Amygdala (tissue), 56 donors: ENCODE results near the gene GNA14.
"Not testable (repeated sequence)": the region's sequence is repeated elsewhere in the genome, so short reads cannot be mapped to it uniquely, and the experiment has no call there.

Source experiments
- DNase-seq, 56 donors: peaks; one replicate each; lab custom pipeline; 2025; lab: John Stamatoyannopoulos, UW

Gene GNA14

DNA sequence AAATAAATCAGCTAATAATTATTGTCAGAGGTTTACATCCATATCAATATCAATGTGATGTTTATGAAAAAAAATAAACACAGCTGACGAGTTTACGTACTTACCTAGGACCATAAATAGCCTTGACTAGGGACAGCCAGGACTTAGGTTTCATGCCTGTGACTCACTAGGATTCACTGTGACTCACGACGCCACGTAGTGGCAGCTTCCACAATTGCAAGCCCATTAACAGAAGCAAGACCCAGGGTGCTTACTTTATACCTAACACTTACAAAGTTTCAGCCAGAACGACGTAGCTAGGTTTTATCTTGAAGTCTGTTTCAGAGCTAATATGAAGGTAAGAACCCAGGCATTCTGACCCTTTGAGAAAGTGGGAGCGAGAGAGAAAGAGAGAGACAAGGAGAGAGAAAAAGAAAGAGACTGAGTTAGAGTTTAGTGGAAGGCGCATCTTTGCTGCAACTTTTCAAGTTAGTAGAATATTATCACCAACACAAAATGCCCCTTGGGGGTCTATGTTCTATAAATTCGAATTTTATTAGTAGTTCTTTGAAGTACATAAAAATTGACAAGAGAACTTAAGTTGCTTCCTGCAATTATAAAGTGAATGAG, 191.2 kb downstream of the GNA14 start:
- peak in 49 of 56 donors; percentile 9 to 90 (median 51) for DNase-seq

DNA sequence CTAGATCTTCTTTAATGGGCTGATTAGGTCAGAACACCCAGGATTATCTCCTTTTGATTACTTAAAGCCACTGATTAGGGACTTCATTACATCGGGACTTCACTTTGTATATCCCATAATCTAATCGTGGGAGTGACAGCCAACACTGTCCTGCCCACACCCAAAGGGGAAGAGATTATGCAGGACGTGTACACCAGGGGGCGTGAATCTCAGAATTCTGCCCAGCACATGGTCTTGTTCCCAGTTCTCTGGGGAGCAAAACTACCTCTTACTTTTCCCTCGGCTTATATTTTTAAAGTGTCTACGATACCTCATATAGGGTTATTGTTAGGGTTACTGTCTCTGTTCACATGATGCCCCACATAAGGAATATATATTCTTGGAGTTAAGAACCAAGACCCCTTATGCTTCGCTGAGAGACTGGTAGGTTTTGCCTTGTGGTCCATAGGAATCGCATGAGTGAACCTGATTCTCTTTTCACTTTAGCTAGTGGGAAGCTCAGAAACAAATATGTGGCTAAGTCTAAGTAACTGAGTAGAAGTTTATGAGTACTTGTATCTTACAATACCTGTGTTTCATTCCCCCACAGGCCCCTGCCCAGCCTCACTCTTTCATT, 192.7 kb downstream of the GNA14 start:
- no peak for DNase-seq

DNA sequence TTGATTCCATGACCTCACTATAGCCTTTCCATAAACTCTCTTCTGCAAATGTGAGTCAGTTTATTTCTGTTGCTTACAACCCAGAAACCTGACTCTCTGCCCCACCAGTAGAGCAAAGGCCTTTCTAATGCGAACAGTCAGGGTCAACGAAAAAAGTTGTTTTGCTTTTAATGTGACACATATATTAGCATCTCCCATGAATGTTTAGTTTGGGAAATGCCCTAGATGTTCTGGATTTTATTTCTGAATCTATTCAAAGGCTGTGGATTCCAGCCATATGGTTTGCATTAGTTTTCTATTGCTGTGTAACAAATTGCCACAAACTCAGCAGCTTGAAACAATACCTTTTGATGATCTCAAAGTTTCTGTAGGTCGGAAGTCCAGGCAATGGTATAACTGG, 193.5 kb downstream of the GNA14 start:
- DNase-seq, result no peak

DNA sequence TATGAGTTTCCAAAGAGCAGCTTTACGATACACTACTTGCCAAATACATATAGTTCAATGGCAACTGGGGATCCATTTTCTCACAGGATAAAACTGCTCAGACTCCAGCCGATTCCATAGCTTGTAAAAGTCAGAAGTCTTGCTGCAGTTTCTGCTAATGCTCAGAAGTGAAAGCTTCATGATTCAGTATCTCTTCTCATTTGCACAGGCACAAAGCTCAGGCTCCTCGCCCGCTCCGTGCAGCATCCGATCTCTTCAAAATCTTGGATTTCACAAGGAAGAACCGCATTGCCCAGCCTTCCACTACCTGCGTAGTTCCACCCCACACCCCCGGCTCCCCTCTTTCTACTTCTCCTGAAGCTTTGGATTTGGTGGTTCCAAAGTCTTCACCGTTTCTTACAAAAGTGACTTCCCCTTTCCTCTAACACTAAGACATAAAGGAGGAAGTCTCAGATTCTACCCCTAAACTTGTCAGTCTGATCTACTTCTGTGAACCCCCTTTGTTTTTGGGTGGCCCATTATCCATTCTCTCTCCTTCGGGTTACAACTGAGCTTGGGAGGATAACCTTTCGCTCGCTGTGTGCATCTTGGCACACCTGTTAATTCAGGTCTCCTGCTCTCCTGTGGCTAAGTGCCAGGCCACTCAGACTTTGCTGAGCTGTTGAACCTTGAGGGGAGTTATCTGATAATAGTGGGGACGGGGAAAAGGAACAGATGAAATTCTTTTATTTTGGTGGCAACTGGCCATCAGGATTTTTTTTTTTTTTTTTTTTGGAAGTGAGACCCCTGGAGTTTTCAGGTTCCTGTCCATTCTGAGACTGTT, 194.1 kb downstream of the GNA14 start:
- DNase-seq, result no peak

DNA sequence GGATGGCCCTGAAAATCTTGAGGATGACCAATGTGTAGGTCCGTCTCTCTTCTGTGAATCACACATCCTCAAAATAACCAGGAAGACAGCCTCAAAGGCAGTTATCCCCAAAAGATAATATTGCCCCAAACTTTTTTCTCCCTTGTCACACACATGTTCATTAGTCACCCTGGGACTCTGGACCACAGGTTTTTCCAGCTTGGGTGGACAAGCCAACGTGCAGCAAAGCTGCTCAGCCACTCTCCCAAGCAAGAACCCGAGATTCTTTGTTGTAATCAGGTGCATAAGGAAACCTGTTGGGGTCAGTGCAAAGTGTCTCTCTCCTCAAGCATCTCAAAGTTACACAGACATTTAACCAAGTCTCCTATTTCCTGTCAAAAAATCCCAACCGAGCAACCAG, 196.6 kb downstream of the GNA14 start:
- no peak for DNase-seq

DNA sequence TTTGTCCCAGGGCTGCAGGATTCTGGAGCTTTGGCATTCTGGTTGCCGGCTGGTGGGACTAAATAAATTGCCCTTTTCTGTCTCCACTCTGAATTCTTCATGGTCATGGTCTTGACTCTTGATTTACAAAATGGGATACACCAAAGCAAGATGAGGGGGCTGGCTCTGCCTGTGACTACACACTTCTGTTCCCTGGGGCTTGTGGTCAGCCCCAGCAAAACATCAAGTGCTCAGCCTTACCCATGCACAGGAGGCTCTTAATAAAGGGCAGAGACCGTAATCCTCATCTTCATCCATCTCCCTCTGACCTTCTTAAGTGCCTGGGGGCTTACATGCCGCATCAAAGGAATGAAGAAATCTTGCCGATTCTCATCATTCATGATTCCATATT, 198.0 kb downstream of the GNA14 start:
- no peak for DNase-seq

DNA sequence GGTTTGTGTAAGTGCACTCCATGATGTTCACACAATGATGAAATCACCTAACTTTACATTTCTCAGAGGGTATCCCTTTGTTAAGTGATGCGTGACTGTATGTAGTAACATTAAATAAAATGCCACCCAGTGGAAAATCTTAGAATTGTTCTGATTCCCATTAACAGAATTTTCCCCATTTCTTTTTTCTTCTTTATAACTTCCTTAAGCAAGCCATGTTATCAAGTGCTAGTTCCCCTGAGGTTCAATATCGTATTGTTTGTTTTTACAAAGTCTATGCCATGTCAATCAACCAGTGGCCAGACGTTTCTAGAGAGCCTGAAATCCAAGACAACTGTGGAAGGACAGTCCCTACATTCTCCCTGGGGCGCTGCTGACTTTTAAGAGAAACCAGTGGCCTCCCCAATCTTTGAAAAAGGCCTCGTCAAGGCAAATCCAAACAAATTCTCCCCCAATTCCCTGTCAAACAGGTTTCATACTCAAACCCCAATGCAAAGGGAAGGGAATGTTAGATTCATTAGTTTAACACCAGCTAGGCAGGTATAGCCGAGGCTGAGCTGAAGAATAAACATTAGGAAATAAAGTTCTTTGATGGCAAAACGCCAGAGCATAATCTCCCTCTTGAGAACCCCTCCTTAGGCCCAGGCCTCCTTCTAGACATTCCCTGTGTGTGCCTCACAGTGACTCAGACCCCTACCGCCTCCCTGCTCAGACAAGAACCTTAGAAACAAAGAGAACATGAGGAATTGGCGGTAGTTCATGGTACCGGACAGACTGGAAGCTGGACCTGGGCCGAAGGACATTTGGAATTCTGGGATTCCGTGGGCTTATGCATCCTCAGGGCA, 198.7 kb downstream of the GNA14 start:
- DNase-seq, result no peak

DNA sequence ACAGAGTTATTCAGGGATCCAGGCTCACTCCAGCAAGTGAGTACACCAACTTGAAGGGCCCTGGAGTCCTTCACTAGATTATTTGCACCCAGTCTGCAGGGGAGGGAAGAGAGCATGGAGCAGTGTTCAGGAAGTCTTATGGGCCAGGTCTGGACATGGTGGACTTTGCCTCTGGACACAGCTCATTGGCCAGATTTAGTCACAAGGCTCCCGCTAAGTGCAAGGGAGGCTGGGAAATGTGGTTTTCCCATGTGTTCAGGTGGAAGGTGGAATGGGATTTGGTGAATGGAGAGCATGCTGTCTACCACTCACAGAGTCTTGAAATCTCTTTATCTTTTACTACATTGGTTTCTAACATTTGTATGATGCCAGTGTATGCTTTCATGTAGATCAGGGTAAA, 200.5 kb downstream of the GNA14 start:
- DNase-seq, result no peak

DNA sequence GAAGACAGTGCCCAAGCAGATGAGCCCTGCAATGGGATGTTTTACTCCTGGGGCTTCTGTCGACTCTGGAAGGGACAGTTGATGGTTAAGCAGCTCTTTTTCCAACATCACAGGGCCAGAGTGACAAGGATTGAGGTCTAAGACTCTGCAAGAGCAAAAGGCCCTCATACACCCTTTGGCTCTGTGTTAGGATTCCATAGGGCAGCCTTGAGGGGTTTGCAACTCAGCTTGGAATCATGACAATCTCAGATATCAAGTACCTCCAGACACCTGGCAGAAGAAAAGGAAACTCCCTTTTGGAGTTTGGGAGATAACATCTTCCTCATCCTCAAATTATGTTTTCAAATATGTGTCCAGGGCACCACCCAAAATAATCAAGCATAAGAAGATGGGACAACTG, 205.7 kb downstream of the GNA14 start:
- DNase-seq, result no peak

DNA sequence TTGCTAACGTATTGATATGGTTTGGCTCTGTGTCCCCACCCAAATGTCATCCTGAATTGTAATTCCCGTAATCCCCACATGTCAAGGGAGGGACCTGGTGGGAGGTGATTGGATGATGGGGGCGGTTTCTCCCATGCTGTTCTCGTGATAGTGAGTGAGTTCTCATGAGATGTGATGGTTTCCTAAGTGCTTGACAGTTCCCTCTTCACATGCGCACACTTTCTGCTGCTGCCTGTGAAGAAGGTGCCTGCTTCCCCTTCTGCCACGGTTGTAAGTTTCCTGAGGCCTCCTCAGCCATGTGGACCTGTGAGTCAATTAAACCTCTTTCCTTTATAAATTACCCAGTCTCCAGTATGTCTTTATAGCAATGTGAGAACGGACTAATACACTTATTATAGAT, 207.0 kb downstream of the GNA14 start:
- DNase-seq, result not testable (repeated sequence)

DNA sequence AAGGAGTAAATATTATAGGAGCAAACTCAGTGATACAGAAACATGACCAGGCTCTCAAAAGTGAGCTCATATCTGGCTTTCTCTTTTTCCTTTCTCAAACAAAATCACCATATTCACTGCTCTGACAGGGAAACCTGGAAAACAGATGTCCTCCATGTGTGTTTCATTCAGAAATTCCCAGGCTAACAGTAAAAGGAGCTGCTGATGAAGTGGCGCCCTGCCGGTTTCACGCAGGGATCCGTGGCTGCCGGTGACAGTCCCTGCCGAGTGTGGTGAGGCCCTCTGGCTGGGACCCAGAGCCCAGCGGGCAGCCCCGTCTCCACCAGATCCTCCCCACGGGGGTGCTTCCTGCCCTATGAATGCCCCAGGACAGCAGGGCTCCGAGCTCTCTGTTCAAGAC, 208.1 kb downstream of the GNA14 start:
- peak in 22 of 56 donors; percentile 7 to 56 (median 22) for DNase-seq

DNA sequence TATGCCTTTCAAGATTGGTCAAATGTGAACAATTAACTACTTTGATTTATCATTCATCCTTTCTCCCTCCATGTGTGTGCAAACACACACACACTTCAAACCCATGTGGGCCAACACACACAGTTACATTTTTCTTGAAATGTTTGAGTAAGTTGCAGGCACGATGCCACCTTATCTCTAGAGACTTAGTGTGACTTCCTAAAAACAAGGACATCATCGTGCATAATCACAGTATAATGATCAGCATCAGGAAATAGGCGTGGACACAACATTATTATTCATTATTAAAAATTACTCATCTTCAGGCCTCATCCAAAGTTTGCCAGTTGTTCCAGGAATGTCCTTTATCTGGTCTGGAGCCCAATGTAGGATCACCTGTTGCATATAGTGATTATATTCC, 209.5 kb downstream of the GNA14 start:
- DNase-seq, result no peak

DNA sequence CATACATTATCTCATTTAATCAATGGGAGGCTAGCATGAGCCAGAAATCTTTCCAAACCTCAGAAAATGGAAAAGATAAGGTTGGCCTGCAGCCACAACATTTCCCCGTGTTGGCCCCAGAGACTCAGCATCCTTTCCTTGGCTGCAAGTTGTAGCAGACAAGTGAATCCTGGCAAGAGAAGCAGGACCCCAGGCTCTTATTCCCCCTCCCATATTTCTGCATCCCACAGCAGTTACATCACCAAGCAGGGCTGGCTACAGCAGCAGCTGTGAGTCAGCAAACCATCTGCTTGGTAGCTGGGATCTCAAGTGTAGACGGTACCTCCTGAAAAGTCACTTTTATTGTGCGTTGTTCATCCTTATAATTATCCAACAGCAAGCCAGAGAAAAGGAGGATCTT, 212.4 kb downstream of the GNA14 start:
- DNase-seq, result no peak

DNA sequence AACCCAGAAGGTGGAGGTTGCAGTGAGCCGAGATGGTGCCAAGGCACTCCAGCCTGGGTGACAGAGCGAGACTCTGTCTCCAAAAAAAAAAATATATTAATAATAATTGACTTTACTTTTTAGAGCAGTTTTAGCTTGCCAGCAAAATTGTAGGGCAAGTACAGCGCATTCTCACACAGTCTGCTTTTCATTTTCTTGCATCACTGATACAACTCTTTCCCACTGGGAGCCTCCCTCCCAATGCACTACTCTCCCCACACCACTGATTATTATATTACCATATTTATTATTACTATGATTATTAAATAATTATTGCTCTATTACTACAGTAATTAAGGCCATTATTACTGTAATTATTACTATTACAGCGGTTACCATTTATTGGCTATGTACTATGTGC, 212.8 kb downstream of the GNA14 start:
- DNase-seq, result no peak

DNA sequence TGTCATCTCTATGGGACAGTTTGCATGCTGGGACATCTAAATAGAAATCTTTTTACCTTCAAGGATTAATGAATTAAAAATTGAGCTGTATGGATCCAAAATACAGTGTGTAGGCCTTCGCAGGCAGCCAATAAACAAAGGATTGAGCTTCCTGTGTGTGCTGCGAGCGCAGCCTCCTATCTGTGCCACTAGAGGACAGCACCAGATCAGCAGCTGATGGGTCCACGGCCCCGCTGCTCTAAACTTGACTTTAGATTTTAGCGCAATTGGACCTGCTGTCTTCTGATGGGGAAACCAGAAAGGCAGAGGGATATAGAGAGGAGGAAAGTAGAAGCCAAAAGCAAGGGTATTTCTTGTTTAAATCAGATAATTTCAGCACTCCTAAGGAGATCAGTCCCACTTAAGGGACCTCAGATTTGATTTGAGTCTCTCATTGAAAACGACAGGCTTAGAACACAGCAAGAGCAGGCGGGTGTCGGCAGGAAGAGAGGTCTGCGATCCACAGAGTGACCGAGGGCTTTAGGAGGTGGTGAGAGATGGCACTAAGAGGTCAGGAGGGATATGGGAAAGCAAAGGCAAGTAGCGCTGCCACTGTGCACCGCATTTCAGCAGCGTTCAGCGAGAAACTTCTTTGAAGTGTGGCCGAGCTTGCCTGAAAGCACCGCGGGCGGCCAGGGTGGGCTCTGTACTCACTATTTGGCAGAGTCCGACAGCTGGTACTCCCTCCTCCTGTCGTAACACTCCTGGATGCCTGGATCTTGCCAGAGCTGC, 214.3 kb downstream of the GNA14 start:
- peak in 51 of 56 donors; percentile 2 to 82 (median 41) for DNase-seq

DNA sequence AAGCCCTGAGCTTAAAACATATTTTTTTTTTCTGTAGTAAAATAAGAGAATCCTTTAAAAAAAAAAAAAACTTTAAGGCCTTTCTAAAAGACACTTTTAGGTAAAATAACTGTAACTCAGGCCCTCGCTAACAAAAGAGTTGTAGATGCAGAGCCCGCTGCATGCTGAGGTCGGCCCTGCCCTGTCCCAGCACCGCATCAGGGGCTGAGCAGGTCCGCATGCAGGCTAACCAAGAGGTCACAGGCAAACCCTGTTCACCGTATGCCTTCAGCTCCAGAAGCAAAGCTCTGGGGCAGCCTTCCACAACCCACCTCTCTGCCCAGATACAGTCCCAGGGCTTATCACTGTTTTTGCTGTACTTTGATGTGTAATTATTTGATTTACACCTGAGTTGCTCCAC, 216.1 kb downstream of the GNA14 start:
- no peak for DNase-seq

DNA sequence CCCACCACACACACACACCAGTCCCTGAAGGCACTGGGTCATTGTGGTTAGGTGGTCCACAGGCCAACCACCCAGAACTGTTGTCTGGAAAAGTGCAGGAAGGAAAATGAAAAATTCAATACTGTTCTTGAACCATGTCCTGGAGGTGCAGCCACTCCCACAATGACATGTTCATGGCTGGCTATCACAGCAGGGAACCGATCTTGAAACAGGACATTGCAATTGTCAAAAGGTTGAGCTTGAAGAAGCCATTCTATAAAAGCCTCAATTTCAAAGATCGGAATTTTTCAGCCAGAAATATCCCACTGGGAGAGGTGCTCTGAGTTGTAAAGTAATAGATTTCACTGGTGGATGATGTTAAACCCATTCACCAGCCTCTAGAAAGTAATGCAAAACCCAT, 218.2 kb downstream of the GNA14 start:
- no peak for DNase-seq

DNA sequence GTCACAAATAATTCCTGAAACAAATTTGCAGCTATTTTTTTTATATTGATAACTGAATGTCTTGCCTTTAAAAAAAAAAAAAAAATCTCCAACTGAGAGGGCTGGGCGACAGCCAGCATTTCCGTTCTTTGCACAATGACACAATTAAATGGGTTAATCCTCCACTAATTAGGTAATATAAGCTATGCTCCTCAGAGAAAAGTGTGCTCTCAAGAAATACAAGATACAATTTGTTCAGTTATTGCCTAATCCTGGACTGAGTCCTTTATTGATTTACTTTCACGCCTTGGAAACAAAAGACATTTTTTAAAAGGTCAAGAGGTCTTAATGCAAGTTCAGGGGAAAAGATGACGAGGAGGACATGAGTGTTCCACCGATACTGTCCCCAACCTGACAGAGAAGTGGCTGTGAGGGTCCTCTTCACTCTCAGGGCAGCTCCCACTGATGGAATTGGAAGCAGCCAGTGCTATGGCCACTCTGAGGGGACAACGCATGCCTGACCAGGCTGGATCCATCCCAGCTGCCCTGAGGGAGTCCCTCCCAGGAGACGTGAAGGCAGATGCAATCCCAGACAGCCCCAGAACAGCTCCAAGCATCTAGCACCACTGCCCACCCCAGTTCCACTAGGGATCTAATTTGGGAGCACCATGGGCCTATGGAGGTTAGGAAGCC, 220.7 kb downstream of the GNA14 start:
- DNase-seq, result no peak

DNA sequence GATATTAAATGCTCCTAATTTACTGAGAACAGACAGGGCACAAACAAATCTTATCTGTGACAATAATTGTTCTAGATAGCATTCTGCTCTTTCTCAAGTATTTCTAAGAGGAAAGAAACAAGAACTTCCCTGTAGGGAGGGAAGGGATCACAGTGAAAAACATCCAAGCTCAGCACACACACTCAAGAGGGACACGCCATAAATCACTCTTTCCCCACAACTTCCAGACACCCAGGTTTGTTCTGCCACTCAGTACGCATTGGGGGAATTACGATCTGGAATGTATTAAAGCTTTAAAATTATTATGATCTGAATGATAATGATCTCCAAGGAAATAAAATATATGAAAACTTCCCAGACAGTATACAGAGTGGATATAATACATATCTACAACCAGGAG, 221.4 kb downstream of the GNA14 start:
- DNase-seq, result no peak

DNA sequence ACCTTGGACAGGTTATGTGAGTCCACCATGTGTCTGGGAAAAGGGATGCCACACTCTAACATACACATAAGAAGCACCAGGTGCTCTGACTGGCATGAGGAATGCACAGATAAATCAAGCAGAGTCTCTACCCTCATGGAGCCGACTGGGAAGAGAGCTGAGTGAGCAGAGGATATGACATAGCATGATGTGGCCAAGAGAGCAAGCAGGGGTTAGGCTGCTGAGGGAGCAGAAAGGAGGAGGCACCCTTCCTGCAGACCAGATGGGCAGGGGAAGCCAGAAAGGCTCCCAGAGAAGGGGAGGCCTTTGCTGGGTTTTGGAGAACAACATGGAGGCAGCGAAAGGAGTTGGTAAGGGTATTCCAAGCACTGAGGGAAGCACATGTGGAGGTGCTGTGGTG, 223.1 kb downstream of the GNA14 start:
- DNase-seq, result no peak
